HG03342 (cell line): ENCODE results near the gene SERTM1.

Experiments used
- ATAC-seq: cut with Tn5 transposase; IDR thresholded peaks from one replicate; pipeline ENCODE4 v1.9.1; 2021; ENCODE audit warnings: mild to moderate bottlenecking, moderate library complexity; ENCODE audit not compliant: unreplicated experiment

SERTM1 gene

GRCh38 chr13:36709136-36709890, 35.5 kb downstream of the SERTM1 start:
- no peak for ATAC-seq

GRCh38 chr13:36710396-36710795, 36.6 kb downstream of the SERTM1 start:
- ATAC-seq = no peak

- no peak for ATAC-seq
Observed at GRCh38 chr13:36712290-36712689, 38.5 kb downstream of the SERTM1 start.

GRCh38 chr13:36712770-36713169, 39.0 kb downstream of the SERTM1 start:
- no peak for ATAC-seq

GRCh38 chr13:36713887-36714286, 40.1 kb downstream of the SERTM1 start:
- ATAC-seq = no peak

- ATAC-seq = no peak
Observed at GRCh38 chr13:36715841-36716240, 42.0 kb downstream of the SERTM1 start.

- no peak for ATAC-seq
Observed at GRCh38 chr13:36717017-36717416, 43.2 kb downstream of the SERTM1 start.

- ATAC-seq = no peak
Observed at GRCh38 chr13:36717966-36718545, 44.2 kb downstream of the SERTM1 start.

- no peak for ATAC-seq
Observed at GRCh38 chr13:36718686-36719085, 44.9 kb downstream of the SERTM1 start.

- ATAC-seq = no peak
Observed at GRCh38 chr13:36724141-36724540, 50.3 kb downstream of the SERTM1 start.

GRCh38 chr13:36725936-36726335, 52.1 kb downstream of the SERTM1 start:
- ATAC-seq = no peak

- ATAC-seq = no peak
Observed at GRCh38 chr13:36728006-36728405, 54.2 kb downstream of the SERTM1 start.

- no peak for ATAC-seq
Observed at GRCh38 chr13:36736119-36736726, 62.4 kb downstream of the SERTM1 start.

GRCh38 chr13:36737524-36738083, 63.8 kb downstream of the SERTM1 start:
- ATAC-seq = no peak

GRCh38 chr13:36745436-36745835, 71.6 kb downstream of the SERTM1 start:
- ATAC-seq = no peak

- ATAC-seq = no peak
Observed at GRCh38 chr13:36746051-36746450, 72.2 kb downstream of the SERTM1 start.
